OCI-LY1 (cell line): ENCODE results near the gene MAPK11.

Experiments
- EZH2 ChIP-seq: fragments of 200-600 bp; sonication (generic), shearing (Covaris generic); IDR thresholded peaks from 2 replicates; pipeline ENCODE4 v1.8.0; 2017; ENCODE audit warnings: borderline replicate concordance, mixed run types, mild to moderate bottlenecking, antibody characterized with exemption, low read length, moderate library complexity, mixed read lengths
- TF ChIP-seq, protein P1 (sequence below): fragments of 200-600 bp; sonication (generic), shearing (Covaris generic); IDR thresholded peaks from 2 replicates; pipeline ENCODE4 v1.5.1; 2017; ENCODE audit warnings: mild to moderate bottlenecking, antibody characterized with exemption, low read length, moderate library complexity, mixed read lengths

DNA sequence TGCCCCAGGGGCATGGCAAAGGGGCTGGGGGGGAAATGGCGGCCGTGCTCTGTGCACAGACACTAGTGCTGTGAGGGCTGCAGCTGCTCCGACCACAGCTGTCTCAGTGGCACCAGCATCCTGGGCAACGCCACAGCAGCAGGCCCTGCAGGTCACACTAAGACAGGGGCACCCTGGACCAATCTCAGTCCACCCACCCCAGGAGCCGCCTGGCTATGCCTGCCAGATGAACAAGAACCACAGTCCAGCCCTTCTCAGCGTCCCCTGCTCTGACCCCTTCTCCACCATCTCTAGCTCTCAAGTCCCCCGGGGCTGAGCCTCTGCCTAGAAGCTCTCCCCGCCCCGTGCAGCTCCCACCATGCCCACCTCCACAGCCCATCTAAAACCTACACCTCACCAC, 41.8 kb downstream of the MAPK11 start:
- TF ChIP-seq, protein P1, sequence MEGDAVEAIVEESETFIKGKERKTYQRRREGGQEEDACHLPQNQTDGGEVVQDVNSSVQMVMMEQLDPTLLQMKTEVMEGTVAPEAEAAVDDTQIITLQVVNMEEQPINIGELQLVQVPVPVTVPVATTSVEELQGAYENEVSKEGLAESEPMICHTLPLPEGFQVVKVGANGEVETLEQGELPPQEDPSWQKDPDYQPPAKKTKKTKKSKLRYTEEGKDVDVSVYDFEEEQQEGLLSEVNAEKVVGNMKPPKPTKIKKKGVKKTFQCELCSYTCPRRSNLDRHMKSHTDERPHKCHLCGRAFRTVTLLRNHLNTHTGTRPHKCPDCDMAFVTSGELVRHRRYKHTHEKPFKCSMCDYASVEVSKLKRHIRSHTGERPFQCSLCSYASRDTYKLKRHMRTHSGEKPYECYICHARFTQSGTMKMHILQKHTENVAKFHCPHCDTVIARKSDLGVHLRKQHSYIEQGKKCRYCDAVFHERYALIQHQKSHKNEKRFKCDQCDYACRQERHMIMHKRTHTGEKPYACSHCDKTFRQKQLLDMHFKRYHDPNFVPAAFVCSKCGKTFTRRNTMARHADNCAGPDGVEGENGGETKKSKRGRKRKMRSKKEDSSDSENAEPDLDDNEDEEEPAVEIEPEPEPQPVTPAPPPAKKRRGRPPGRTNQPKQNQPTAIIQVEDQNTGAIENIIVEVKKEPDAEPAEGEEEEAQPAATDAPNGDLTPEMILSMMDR: no peak
- no peak for TF ChIP-seq EZH2
